Panc1 (cell line): ENCODE measurements around the gene PPM1M.

Experiments
- CTCF ChIP-seq: fragments of 450-650 bp; IDR thresholded peaks from 2 replicates; pipeline ENCODE4 v1.5.1; 2017; ENCODE audit warnings: mild to moderate bottlenecking
- POLR2AphosphoS5 ChIP-seq: IDR thresholded peaks from 2 replicates; pipeline ENCODE4 v1.6.1; 2012; ENCODE audit warnings: mild to moderate bottlenecking, low read depth, low read length, moderate library complexity
- TF ChIP-seq, protein P1 (sequence below), 2 experiments: IDR thresholded peaks; 2 replicates each; pipeline ENCODE4 v1.6.1; 2011 to 2012; ENCODE audit warnings: low read depth in 2 of 2, control low read depth in 1 of 2, low read length in 1 of 2, mild to moderate bottlenecking in 1 of 2, moderate library complexity in 1 of 2; ENCODE audit not compliant: insufficient read depth in 1 of 2

DNA sequence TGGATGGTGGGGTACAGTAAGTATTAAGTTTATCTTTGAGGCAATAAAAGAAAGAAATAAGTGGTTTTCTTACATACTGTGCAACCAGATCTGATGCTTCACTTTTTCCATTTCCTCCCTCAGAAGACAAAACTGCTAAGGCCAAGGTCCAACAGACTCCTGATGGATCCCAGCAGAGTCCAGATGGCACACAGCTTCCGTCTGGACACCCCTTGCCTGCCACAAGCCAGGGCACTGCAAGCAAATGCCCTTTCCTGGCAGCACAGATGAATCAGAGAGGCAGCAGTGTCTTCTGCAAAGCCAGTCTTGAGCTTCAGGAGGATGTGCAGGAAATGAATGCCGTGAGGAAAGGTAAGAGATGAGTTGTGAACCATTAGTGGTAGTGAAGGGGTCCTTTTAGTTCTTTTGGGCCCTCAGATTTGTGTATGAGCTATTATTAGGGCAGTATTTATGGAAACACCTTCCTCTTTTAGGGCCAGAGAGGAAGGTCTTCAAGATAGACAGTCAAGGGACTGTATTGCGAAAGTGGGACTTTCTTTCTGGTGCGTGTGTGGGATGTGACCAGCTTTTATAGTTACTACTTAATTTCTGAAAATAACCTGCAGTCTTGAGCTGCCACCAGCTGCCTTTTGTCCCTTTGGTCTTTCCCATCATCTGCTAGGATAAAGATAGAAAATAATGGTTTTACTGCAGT lies 43.0 kb upstream of the PPM1M start:
- TF ChIP-seq CTCF = no peak
- TF ChIP-seq POLR2AphosphoS5 = no peak
- TF ChIP-seq, protein P1, sequence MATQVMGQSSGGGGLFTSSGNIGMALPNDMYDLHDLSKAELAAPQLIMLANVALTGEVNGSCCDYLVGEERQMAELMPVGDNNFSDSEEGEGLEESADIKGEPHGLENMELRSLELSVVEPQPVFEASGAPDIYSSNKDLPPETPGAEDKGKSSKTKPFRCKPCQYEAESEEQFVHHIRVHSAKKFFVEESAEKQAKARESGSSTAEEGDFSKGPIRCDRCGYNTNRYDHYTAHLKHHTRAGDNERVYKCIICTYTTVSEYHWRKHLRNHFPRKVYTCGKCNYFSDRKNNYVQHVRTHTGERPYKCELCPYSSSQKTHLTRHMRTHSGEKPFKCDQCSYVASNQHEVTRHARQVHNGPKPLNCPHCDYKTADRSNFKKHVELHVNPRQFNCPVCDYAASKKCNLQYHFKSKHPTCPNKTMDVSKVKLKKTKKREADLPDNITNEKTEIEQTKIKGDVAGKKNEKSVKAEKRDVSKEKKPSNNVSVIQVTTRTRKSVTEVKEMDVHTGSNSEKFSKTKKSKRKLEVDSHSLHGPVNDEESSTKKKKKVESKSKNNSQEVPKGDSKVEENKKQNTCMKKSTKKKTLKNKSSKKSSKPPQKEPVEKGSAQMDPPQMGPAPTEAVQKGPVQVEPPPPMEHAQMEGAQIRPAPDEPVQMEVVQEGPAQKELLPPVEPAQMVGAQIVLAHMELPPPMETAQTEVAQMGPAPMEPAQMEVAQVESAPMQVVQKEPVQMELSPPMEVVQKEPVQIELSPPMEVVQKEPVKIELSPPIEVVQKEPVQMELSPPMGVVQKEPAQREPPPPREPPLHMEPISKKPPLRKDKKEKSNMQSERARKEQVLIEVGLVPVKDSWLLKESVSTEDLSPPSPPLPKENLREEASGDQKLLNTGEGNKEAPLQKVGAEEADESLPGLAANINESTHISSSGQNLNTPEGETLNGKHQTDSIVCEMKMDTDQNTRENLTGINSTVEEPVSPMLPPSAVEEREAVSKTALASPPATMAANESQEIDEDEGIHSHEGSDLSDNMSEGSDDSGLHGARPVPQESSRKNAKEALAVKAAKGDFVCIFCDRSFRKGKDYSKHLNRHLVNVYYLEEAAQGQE (IDR thresholded peaks at IDR 0.05; ENCODE audit: insufficient read depth in 1 of 2, low read depth in 2 of 2, low read length in 1 of 2) = no peak
